UCSD-AML1 (cell line): Measurements from ENCODE around the gene GPX3.

Source experiments
- DNase-seq: peaks from one replicate; lab custom pipeline; 2025; ENCODE audit not compliant: unreplicated experiment; lab: John Stamatoyannopoulos, UW

The GPX3 gene, protein sequence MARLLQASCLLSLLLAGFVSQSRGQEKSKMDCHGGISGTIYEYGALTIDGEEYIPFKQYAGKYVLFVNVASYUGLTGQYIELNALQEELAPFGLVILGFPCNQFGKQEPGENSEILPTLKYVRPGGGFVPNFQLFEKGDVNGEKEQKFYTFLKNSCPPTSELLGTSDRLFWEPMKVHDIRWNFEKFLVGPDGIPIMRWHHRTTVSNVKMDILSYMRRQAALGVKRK

DNA sequence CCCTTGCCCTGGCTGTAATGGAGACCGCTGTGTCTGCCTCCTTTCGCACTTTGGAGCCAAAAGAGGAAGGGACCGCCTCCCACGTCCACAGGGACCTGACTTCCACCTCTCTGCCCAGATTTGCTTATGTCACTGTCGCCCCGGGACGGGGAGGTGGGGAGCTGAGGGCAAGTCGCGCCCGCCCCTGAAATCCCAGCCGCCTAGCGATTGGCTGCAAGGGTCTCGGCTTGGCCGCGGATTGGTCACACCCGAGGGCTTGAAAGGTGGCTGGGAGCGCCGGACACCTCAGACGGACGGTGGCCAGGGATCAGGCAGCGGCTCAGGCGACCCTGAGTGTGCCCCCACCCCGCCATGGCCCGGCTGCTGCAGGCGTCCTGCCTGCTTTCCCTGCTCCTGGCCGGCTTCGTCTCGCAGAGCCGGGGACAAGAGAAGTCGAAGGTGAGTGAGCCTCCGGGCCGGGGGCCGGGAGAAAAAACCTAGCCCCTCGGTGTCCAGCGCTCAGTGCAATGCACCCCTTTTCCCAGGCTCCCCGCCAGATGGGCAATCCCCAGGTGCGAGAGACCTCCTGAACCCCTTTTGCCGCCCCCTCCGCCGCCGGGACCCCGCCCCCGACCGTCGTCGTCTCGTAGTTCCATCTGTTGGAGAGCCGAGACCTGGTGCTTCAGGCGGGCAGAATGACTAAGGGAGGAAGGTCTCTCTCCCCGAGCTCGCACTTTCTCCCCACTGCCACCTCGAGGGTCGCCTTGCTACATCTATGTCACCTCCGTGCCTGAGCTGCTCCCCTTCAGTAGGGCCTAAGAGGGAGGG is at the start of gene GPX3:
GPX3 (plus strand) TSS at position 288 of the 807 bp plus-strand sequence; CDS start at position 352, 64 bp downstream.
- DNase-seq: no peak

DNA sequence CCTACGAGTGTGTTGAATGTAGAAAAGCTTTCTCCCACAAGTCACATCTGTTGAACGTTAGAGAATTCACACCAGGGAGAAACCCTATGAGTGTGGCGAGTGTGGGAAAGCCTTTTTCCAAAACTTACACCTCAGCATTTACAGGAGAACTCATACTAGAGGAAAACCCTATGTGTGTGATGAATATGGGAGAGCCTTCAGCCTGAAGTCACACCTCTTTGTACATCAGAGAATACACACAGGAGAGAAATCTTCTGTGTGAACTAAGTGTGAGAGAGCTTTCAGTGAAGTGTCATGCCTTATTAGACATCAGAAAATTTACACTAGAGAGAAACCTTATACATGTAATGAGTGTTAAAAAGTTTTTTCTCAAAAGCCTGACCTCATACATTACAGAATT is 41.8 kb upstream of the GPX3 start:
- no peak for DNase-seq

DNA sequence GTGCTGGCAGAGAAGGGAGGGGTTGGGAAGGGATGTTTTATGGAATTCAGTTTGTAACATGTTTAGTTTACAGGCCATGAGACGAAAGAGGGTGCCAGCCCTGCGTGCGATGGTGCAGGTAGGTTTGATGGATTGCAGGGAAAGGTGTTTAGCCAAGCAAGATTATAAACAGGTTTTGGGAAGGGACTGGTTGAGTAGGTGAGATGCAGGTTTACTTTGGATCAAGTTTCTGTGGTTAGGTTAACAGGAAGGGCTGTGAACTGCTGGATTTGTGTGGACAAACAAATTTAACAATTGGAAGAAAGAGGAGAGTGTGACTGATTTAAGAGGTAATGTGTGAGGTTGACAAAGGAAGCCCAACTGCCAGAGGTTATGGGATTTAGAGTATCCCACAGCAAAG is 32.6 kb upstream of the GPX3 start:
- DNase-seq: no peak

DNA sequence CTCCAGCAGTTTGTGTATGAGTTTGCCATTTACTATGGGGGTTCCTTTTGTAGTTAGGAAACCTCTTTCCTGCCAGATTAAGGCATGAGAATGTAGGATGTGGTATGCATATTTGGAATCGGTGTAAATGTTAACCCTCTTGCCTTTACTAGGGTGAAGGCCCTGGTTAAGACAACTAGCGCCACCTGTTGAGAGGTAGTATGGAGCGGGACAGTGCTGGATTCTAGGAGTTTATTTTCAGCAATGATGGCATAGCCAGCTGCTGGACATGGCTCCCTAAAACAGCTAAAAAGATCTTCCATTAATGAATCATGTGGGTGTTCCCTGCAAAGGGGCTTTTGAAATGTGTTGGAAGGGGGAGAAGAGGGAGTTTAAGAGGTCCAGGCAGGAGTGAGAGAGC is 30.7 kb upstream of the GPX3 start:
- DNase-seq: no peak

DNA sequence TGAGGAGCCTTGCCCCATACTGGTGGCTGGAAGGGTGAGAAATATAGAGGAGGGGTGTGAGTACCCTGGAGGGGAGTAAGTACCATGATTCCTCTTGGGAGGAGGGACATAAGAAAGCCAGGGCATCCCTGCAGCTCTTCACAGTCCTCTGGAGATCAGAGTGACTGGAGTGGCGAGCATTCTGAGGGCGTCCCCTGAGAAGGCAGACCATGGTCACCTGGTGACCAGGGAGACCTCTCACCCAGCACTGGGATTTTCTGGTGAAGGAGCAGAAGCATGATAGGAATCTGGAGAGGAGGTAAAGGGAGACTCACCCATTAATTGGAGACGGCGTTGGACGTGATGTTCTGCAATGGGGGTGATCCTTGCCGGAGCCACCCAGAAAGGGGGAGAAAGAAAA is 27.7 kb upstream of the GPX3 start:
- DNase-seq: no peak

DNA sequence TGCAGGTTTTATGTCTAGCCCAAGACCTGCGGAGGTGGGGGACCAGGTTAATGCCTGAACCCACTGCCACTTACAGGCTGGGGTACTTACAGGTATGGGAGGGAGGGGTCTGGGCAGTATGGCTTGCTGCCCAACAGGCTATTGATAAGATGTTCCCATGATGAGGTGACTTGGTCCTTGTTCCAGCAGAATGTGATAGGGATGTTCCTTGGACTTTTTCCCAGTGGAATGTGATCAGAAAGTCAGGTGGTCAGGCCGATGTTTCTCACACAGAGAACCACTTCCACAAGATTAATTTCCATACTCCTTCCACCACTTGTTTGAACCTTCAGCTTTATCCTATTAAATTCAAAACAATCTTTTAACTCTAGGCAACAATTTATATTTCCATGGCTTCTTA is 27.0 kb upstream of the GPX3 start:
- no peak for DNase-seq

DNA sequence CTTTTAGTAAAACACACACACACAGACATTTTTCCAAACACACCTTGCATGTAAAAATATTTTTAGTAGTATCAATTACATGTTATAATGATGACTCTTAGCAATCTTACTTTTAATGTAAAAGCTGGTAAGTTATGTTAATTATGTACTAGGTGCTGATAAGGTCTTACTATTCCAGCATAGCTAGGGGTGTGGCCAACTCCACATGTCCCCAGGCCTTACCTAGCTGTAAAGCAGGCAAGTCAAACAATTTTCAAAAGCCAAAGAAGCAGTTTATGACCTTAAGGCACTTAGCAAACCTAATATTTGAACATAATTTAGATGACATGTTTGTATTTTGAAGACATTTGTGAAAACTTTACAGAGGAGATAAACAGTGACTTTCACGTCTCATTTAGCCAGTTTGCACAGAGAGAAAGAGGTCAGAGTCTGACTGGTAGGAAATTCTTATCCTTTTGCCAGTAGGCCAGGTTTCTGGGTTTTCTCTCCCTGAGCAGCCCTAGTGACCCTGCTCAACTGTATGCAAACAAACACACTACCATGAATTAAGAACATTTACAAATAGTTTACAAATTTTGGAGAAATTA is 26.5 kb upstream of the GPX3 start:
- no peak for DNase-seq

DNA sequence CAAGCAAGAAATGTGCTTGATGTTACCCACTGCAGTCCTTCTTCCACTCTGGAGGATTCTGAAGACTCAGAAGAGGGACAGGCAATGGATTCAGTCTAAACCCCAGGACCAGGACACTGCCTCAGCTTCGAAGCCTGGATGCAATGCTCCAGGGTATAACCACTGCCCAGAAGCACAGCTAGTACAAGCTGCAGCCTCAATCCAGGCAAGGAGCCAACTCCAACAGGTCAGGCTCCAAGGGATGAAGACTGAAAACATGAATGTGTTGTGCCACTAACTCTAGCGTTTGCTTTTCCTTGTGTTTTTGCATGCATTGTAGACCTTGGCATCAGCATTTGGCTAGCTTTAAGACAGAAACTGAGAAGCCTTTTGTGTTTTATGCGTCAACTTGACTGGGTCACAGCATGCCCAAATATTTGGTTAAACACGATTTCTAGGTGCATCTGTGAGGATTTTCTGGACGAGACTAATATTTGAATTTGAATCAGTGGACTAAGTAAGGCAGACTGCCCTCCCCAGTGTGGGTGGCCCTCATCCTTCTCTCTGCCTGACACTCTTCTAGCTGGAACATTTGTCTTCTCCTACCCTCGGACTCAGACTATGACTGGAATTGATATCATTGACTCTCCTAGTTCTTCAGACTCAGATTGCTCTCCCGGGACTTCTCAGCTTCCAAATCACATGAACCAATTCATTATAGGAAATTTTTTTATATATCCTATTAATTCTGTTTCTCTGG is 20.5 kb upstream of the GPX3 start:
- DNase-seq: no peak

DNA sequence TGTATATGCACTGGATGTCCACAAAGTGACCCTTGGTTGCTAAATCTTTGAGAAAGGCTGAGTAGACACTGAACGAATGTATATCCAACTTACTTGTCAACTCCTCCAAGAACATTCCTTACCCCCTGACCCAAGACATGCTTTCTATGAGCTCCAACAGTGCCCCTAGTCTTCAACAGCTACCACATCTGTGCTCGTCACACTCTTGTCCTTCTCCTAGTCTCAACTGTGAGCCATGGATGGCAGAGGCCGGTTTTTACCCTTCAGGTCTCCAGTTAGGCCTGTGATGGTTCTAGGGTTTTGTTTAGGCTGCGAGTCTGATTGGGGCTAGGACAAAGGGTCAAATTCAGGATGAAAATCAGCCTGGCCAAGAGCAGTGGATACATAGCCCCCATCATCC is 19.0 kb upstream of the GPX3 start:
- no peak for DNase-seq

DNA sequence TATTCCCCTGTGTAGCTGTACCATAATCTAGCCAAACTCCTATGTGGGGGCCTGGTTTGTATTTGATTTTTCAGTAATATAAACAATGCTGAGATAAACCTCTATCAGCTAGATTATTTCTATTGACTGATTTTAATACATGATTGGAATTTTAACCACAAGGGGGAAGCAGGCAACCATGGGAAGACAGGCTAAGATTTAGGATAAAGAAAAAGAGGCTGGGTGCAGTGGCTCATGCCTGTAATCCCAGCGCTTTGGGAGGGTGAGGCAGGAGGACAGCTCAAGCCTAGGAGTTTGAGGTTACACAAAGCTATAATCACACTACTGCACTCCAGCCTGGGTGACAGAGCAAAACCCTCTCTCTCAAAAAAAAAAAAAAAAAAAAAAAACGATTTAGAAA is 18.1 kb upstream of the GPX3 start:
- no peak for DNase-seq

DNA sequence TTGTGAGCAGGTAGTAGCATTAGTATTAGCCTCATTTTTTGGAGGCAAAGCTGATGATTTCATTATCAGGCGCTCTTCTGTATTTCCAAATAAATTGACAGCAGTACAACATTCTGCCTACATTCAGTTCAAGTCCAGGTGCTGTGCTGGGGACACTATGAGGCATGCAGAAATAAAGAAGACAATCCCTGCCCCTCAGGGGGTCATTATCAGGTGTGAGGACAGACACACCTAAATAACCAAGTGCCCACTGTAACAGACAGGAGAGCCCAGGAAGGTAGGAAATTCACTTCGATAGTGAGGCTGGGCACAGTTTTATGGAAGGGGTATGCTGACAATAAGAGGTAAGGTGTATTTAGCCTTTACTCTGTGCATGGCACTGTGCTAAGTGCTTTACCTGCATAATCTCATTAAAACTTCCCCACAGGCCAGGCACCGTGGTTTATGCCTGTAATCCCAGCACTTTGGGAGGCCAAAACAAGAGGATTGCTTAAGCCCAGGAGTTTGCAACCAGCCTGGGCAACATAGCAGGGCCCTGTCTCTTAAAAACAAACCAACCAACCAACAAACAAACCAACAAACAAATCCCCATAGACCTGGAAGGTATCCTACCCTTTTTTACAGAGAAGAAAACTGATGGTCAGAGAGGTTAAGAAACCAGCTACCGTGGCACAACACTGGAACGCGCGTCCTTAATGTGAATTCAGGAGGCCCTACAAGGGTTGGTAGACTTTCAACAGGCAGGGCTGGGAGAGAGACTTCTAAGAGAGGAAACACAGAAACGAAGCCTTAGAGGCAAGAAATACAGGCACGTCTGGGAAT is 17.5 kb upstream of the GPX3 start:
- no peak for DNase-seq

DNA sequence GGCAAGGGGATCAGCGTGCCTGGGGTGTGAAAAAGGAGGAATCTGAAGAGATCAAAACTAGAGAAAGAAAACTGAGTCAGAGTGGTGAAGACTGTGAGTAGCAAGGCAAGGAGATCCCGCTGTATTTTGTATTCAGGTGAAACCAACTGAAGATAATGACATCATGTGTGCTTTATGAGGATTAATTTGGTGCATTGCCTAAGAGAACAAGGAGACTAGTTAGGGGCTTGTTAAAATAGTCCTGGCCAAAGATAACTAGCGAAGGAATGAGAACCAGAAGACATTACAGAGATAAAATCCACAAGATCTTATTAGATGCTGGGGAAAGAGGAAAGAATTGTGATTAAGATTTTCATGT is 16.9 kb upstream of the GPX3 start:
- DNase-seq: no peak

DNA sequence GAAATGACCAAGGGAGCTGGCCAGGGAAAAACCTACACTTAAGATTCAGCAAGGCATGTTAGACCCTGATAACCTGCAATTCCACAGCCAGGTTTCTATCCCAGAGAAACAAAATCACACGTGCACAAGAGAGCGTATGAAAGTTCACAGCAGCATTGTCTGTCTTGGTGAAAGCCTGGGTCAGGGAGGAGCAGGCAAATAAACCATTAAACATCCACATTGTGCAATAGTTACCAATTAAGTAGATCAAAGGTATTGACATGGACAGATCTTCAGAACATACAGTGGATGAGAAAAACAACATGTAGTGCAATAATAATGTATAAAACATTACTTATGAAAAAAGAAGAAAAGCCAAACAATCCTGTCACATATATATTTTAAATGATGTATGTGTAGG is 15.9 kb upstream of the GPX3 start:
- no peak for DNase-seq

DNA sequence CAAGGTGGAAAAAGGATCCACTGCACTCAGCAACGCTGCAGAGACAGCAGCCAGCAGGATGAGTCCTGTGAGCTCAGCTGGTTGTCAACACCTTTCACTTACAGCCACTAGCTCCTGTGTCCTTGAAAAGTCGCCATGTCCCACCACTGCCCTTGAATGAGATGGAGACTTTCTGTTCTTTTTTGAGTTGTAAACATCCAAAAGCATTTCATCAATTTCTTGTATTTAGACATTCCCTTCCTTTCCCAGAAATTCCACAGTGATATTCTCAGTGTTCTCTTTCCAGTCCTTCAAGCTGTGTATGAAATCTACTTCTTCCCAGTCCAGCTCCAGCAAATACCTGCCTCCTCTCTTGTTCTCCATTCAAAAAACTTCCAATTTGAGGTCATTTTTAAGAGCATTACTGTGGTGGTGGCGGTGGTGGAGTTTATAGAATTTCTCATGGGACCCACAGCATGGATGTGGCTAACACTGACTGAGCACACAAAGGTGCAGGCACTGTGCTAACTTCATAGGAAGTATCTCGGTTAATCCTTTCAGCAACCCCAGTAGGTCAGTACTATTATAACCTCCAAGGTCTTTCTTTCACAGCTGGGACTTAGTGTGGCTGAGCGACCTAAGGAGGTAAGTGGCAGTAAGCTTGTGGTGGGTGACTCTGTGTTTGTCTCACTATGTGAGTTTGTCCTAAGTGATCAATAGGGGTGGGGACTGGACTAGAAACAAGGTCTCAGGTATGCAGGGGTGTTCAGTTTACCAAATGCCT is 15.0 kb upstream of the GPX3 start:
- DNase-seq: no peak

DNA sequence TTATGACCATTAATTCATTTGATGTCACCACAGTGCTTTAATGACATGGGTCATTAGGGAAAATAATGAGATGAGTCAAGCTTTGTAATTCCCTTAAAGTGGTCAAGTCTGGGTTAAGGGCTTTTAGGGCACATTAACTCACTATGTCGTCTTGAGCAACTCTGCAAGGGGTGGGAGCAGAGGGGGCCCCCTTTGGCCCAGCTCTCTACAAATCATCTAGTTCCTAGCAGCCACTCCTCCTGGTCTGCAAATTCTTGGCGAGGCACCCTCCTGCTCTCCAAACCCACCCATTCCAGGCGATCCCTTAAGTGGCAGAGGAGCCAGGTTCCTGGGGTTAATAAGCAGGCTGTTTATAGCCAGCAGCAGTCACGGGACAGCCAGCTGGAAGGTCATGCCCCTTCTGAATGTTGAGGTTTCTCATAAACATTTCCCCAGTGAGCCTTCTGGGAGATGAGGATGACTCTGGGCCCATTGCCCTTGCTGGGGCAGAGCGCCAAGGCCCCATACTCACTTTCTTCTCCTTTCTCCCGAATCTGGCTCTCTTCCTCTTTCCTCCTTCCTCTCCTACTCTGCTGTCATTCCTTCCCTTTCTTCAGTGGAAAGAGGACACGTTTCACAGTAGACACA is 14.3 kb upstream of the GPX3 start:
- DNase-seq: no peak

DNA sequence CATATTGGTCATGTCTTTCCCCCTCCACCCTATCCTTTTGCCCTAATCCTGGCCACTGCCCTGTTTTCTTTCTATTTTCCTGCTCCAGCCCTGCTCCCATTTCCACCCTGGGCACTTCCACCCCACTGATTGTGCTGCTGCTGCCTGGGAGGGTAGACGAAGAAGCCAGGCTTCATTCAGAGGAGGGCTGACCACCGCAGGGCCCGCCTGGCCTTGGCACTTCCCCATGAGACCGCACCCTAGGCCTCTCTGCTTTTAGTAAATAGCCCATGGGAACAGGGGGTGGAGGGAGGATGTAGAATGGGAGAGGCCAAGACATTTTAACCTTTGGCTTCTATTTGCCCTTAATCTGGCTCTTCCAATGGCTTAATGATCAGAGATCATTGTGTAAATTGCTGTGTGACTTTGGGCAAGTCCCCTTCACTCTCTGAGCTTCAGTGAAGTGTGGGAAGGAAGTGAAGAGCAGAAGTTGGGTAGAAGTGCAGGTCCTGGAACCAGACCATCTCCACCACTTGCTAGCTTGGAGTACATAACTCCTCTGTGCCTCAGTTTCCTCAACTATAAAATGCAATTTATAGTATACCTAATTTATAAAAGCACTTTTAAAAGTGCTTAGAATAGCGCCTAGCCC is 13.6 kb upstream of the GPX3 start:
- no peak for DNase-seq

DNA sequence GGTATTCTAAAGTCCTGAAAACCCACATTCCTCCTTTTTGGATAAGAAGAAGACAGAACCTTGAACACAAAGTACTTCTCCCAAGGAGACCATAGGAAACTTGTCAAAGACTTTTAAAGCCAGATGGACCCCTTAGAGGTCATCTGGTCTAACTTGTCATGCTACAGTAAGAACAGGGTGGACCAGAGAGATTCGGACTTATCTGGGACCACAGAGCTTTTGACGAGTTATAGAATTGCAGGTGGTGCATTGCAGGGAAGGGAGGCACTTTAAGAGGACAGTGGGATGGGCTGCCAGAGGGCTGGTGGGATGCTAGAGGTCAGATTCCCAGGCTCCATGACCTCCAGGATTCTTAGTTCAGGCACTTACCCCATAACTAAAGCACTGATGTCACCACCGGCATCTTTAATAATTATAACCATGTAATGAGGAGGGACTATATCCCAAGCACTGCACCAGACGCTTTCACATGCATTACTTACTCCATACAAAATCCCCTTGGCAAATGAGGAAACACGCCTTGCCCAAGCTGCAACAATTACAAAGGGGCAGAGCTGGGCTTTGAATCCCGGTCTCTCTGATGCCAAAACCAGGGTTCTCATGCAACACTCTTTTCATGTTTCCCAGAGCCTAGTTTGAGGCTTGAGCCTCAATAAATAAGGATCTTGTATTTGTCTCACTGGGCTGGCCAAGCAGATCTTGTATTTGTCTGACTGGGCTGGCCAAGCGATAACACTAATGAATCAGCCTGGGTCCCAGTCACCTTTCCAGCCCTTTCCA is 12.8 kb upstream of the GPX3 start:
- no peak for DNase-seq

DNA sequence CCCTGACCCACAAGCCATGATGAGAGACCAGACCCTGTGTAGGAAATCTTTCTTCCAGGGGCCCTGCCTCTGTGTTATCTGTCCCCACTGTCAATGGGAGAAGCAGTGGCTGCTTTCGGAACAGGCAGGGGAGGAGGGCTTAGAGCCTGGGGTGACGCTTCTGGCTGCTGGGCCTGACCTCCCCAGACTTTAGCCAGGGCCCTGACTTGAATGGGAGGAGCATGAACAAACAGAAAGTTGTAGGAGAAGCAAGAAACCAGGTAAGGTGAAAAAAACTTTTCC is 12.2 kb upstream of the GPX3 start:
- no peak for DNase-seq

DNA sequence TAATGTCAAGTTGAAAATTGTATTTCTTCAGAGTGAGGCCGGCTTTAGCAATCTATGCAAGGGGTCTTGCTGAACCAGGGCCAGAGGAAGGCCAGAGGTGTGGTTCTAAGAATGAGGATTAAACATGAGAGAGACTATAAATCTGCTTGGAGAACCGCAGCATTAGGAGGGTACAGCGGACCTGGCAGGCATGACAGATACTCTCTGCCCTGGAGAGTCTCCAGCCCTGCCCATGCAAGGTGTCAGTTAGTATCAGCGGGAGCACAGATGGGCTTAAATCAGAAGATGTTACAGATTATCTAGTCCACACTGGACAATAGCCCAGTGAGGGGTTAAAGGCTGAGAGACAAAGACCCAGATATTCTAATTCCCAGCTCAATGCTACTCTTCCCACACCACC is 11.5 kb upstream of the GPX3 start:
- no peak for DNase-seq
